HFFc6 (cell line): Measurements from ENCODE around the gene USP3. TPM values are rescaled to one million over a fixed set of nuclear protein-coding genes. Genes with fewer than 3 reads are reported as not detected.
A peak's percentile ranks its signal among the peaks of the same experiment; 100 is the strongest.

Experiments used
- DNase-seq: peaks from one replicate; pipeline ENCODE4 v3.0.0-alpha.2; 2018
- H3K27ac Mint-ChIP-seq: 2 replicates; pipeline ENCODE4 v1.8.0; 2020; ENCODE audit warnings: mild to moderate bottlenecking, mixed read lengths
- H3K27me3 Mint-ChIP-seq: 2 replicates; pipeline ENCODE4 v1.8.0; 2021; ENCODE audit warnings: mild to moderate bottlenecking, moderate library complexity, mixed read lengths; ENCODE audit not compliant: insufficient read depth
- H3K36me3 Mint-ChIP-seq: 2 replicates; pipeline ENCODE4 v1.8.0; 2021; ENCODE audit warnings: low read depth, mixed read lengths
- H3K4me1 Mint-ChIP-seq: 2 replicates; pipeline ENCODE4 v1.8.0; 2020; ENCODE audit warnings: low read depth, mixed read lengths
- H3K4me3 Mint-ChIP-seq: 2 replicates; pipeline ENCODE4 v1.8.0; 2020; ENCODE audit warnings: mild to moderate bottlenecking, moderate library complexity, mixed read lengths
- H3K9me3 Mint-ChIP-seq: 2 replicates; pipeline ENCODE4 v1.8.0; 2020; ENCODE audit warnings: mild to moderate bottlenecking, mixed read lengths
- CTCF ChIP-seq: fragments of 200-600 bp; sonication (generic); IDR thresholded peaks from 2 replicates; pipeline ENCODE4 v1.5.0; 2021; ENCODE audit warnings: antibody characterized with exemption, mild to moderate bottlenecking
- total RNA-seq, 6 experiments: library from RNA; stranded (reverse); fragmentation: NEBNext Ultra II Directional; extraction: Animal tissue kit (Norgen Biotek cat#: 25700); gene quantifications; 2 replicates in 1 of 6; 3 replicates in 5 of 6; pipeline ENCODE4 v1.2.3, GENCODE V29; 2021

Gene USP3
- total RNA-seq, 6 experiments from 2014 or later, result 16.8 to 26.2 (median 23.1) TPM

- Mint-ChIP-seq H3K27me3 (peaks cover 4% of the 10 kb centered on the region; the same call in 1 of the 2 replicates), H3K4me3 (no peak overlapping the region)
- DNase-seq, result no peak
Measured at GRCh38 chr15:63507878-63508818, 3.8 kb downstream of the USP3 start.

GRCh38 chr15:63509056-63509954 is 4.9 kb downstream of the USP3 start:
- DNase-seq, result no peak
- TF ChIP-seq CTCF, result no peak
- Mint-ChIP-seq H3K4me3 (peak overlapping the region; percentile 82), H3K4me1 (peaks cover 75% of the 10 kb centered on the region), H3K36me3 (no peaks in the 10 kb centered on the region), H3K27ac (peak overlapping the region; percentile 76), H3K27me3 (no peaks in the 10 kb centered on the region), H3K9me3 (no peaks in the 10 kb centered on the region)

More at GRCh38 chr15:63507878-63508818, 3.8 kb downstream of the USP3 start:
- Mint-ChIP-seq H3K27ac (0 out of 2 replicates have a peak overlapping the region, but pooled peaks have one; percentile 33), H3K4me1 (peaks cover 74% of the 10 kb centered on the region), H3K9me3 (no peaks in the 10 kb centered on the region), H3K36me3 (no peaks in the 10 kb centered on the region)
- TF ChIP-seq CTCF, result no peak

- Mint-ChIP-seq H3K27ac (peak overlapping the region; percentile 76), H3K4me3 (peak overlapping the region; percentile 82)
Measured at GRCh38 chr15:63509955-63510940, 5.9 kb downstream of the USP3 start.

GRCh38 chr15:63512148-63512547 is 7.8 kb downstream of the USP3 start:
- Mint-ChIP-seq H3K27me3 (no peaks in the 10 kb centered on the region), H3K36me3 (no peaks in the 10 kb centered on the region), H3K27ac (no peak overlapping the region), H3K4me3 (no peak overlapping the region), H3K9me3 (no peaks in the 10 kb centered on the region), H3K4me1 (peaks cover 87% of the 10 kb centered on the region)
- DNase-seq, result no peak
- no peak for TF ChIP-seq CTCF

More at GRCh38 chr15:63509955-63510940, 5.9 kb downstream of the USP3 start:
- TF ChIP-seq CTCF, result no peak
- Mint-ChIP-seq H3K9me3 (no peaks in the 10 kb centered on the region), H3K4me1 (peaks cover 84% of the 10 kb centered on the region), H3K27me3 (no peaks in the 10 kb centered on the region), H3K36me3 (no peaks in the 10 kb centered on the region)
- peak; percentile 57 for DNase-seq
